Esophagus muscularis mucosa (tissue), 4 donors: ENCODE results near the gene FANCE. TPM values are rescaled to one million over a fixed set of nuclear protein-coding genes. Genes with fewer than 3 reads are reported as not detected.

Experiments used
- DNase-seq: peaks from one replicate; pipeline ENCODE4 v3.0.0-alpha.2; 2017; ENCODE audit errors: extremely low spot score
- H3K27ac ChIP-seq, 4 donors: fragments of 200-600 bp; sonication (generic); replicated peaks in 1 of 4; 1 replicate in 3 of 4; 2 replicates in 1 of 4; pipeline ENCODE4 v1.5.1; 2016 to 2019; ENCODE audit warnings: mild to moderate bottlenecking in 1 of 4
- H3K27me3 ChIP-seq, 4 donors: fragments of 200-600 bp; sonication (generic); one replicate each; pipeline versions ENCODE4 v1.5.1 to v1.6.0; 2016 to 2019
- H3K36me3 ChIP-seq, 4 donors: fragments of 200-600 bp; sonication (generic); one replicate each; pipeline ENCODE4 v1.5.1; 2016 to 2019
- H3K4me1 ChIP-seq, 4 donors: fragments of 200-600 bp; sonication (generic); one replicate each; pipeline ENCODE4 v1.5.1; 2016 to 2019
- H3K4me3 ChIP-seq, 4 donors: fragments of 200-600 bp; sonication (generic); 1 replicate in 2 of 4; 2 replicates in 2 of 4; pipeline ENCODE4 v1.5.1; 2016 to 2019; ENCODE audit warnings: mild to moderate bottlenecking in 4 of 4, moderate library complexity in 1 of 4
- H3K9me3 ChIP-seq, 4 donors: fragments of 200-600 bp; sonication (generic); 1 replicate in 3 of 4; 2 replicates in 1 of 4; pipeline ENCODE4 v1.5.1; 2016 to 2019
- CTCF ChIP-seq, 3 experiments: fragments of 200-600 bp in 2 of 3; fragments of 450-650 bp in 1 of 3; sonication (generic) in 2 of 3; IDR thresholded peaks; one replicate each; pipeline ENCODE4 v1.5.1; 2017 to 2019; ENCODE audit warnings: antibody characterized with exemption in 3 of 3, mild to moderate bottlenecking in 2 of 3, moderate library complexity in 1 of 3
- EP300 ChIP-seq: sonication (generic); formaldehyde crosslinking; IDR thresholded peaks from one replicate; pipeline ENCODE4 v1.6.1; 2017; ENCODE audit warnings: antibody characterized with exemption
- POLR2A ChIP-seq: fragments of 450-650 bp; IDR thresholded peaks from one replicate; pipeline ENCODE4 v1.6.1; 2017; ENCODE audit warnings: antibody characterized with exemption, moderate library complexity, mild to moderate bottlenecking, low read depth
- POLR2AphosphoS5 ChIP-seq, 2 donors: sonication (generic); formaldehyde crosslinking; IDR thresholded peaks; one replicate each; pipeline ENCODE4 v1.6.1; 2017; ENCODE audit warnings: antibody characterized with exemption in 2 of 2
- WGBS: methylation state at CpG from one replicate; pipeline ENCODE4 v1.1.5; 2018; 5-methylcytosine and 5-hydroxymethylcytosine counted together
- intact Hi-C: fragments of 100-400 bp; cut with DNase I; formaldehyde crosslinking; loops from one replicate; pipeline ENCODE4 v1.15.1; 2023
- total RNA-seq, 4 donors: library from RNA; depleted of rRNA; stranded (reverse); fragments of >200 nt; gene quantifications; one replicate each; pipeline versions ENCODE4 v1.1.0 to v1.2.1, GENCODE V29; 2016

Gene FANCE
- total RNA-seq, 4 donors from 2014 or later: 1.7 to 6.3 (median 5.0) TPM

GRCh38 chr6:35484921-35485392, 32.8 kb downstream of the FANCE start:
- H3K27me3 ChIP-seq: no peaks in the 10 kb centered on the region
- peaks cover 0 to 44% (median 31%) of the 10 kb centered on the region in 4 donors for H3K36me3 ChIP-seq
- peaks cover 46 to 91% (median 84%) of the 10 kb centered on the region in 4 donors for H3K4me1 ChIP-seq
- no peak overlapping the region for H3K4me3 ChIP-seq
- intact Hi-C loops: no loop called here
- peak overlapping the region; percentile 97 to 100 (median 99) for H3K27ac ChIP-seq
- H3K9me3 ChIP-seq: no peaks in the 10 kb centered on the region
- DNase-seq: no peak
- no peak for TF ChIP-seq EP300
- WGBS: 80% methylated on average over 1 of the region's 7 CpGs

- 53% methylated on average over 11 of the region's 11 CpGs for WGBS
- TF ChIP-seq POLR2AphosphoS5 (IDR thresholded peaks at IDR 0.05) (peak; percentile 16 to 56), EP300 (no peak)
- intact Hi-C loops: no loop called here
- H3K9me3 ChIP-seq: no peaks in the 10 kb centered on the region
- no peak for DNase-seq
- H3K27ac ChIP-seq: peak overlapping the region; percentile 97 to 100 (median 99)
- H3K36me3 ChIP-seq: peaks cover 0 to 40% (median 27%) of the 10 kb centered on the region in 4 donors
- peaks cover 51 to 96% (median 88%) of the 10 kb centered on the region in 4 donors for H3K4me1 ChIP-seq
- H3K4me3 ChIP-seq: peak overlapping the region; percentile 32 to 38 (median 35)
- H3K27me3 ChIP-seq: no peaks in the 10 kb centered on the region
These were observed 33.3 kb downstream of the FANCE start for GRCh38 chr6:35485402-35485877.

- WGBS: 60% methylated on average over 26 of the region's 61 CpGs
- H3K4me3 ChIP-seq: peak overlapping the region; percentile 32 to 38 (median 35)
- peaks cover 0 to 31% (median 23%) of the 10 kb centered on the region in 4 donors for H3K36me3 ChIP-seq
- H3K9me3 ChIP-seq: no peaks in the 10 kb centered on the region
- H3K27me3 ChIP-seq: no peaks in the 10 kb centered on the region
- H3K27ac ChIP-seq: peak overlapping the region; percentile 97 to 100 (median 99)
- TF ChIP-seq EP300 (no peak), POLR2AphosphoS5 (IDR thresholded peaks at IDR 0.05) (peak in 1 of 2 donors; percentile 25)
- intact Hi-C loops: no loop called here
- peaks cover 59 to 100% (median 97%) of the 10 kb centered on the region in 4 donors for H3K4me1 ChIP-seq
- no peak for DNase-seq
These were observed 34.1 kb downstream of the FANCE start for GRCh38 chr6:35486005-35486925.

GRCh38 chr6:35487658-35488516, 35.7 kb downstream of the FANCE start:
- Histone ChIP-seq H3K27me3 (no peaks in the 10 kb centered on the region), H3K9me3 (no peaks in the 10 kb centered on the region), H3K36me3 (peaks cover 0 to 22% (median 20%) of the 10 kb centered on the region in 4 donors), H3K27ac (peak overlapping the region; percentile 97 to 100 (median 99)), H3K4me1 (peaks cover 76 to 100% (median 100%) of the 10 kb centered on the region in 4 donors), H3K4me3 (peak overlapping the region in 1 of 4 donors; percentile 18)
- WGBS: 24% methylated on average over 3 of the region's 9 CpGs
- intact Hi-C loops: no loop called here
- no peak for DNase-seq
- TF ChIP-seq POLR2AphosphoS5 (IDR thresholded peaks at IDR 0.05): peak in 1 of 2 donors; percentile 52
- no peak for TF ChIP-seq POLR2A

- Histone ChIP-seq H3K4me1 (peaks cover 82 to 100% (median 100%) of the 10 kb centered on the region in 4 donors), H3K27ac (peak overlapping the region; percentile 97 to 100 (median 99)), H3K36me3 (peaks cover 0 to 19% (median 16%) of the 10 kb centered on the region in 4 donors), H3K9me3 (no peaks in the 10 kb centered on the region), H3K4me3 (no peak overlapping the region), H3K27me3 (no peaks in the 10 kb centered on the region)
- WGBS: 62% methylated on average over 9 of the region's 9 CpGs
- intact Hi-C loops: no loop called here
- no peak for DNase-seq
- TF ChIP-seq EP300 (no peak), POLR2A (no peak), CTCF (IDR thresholded peaks at IDR 0.05) (no peak), POLR2AphosphoS5 (IDR thresholded peaks at IDR 0.05) (no peak)
These were observed 36.4 kb downstream of the FANCE start for GRCh38 chr6:35488517-35488862.

- 78% methylated on average over 1 of the region's 1 CpG for WGBS
- H3K27me3 ChIP-seq: no peaks in the 10 kb centered on the region
- peaks cover 0 to 17% (median 13%) of the 10 kb centered on the region in 4 donors for H3K36me3 ChIP-seq
- no peak for TF ChIP-seq CTCF (IDR thresholded peaks at IDR 0.05)
- TF ChIP-seq EP300: no peak
- TF ChIP-seq POLR2AphosphoS5 (IDR thresholded peaks at IDR 0.05): no peak
- TF ChIP-seq POLR2A: no peak
- intact Hi-C loops: no loop called here
- DNase-seq: no peak
- H3K4me1 ChIP-seq: peaks cover 87 to 100% (median 100%) of the 10 kb centered on the region in 4 donors
- no peak overlapping the region for H3K4me3 ChIP-seq
- no peaks in the 10 kb centered on the region for H3K9me3 ChIP-seq
- peak overlapping the region; percentile 97 to 100 (median 99) for H3K27ac ChIP-seq
These were observed 36.9 kb downstream of the FANCE start for GRCh38 chr6:35489066-35489465.
